SK-N-SH (cell line): ENCODE data around the gene POGZ. TPM values are rescaled to one million over a fixed set of nuclear protein-coding genes. Genes with fewer than 3 reads are reported as not detected.

Source experiments
- CTCF ChIA-PET: fragments of 300-600, 350-600 bp; formaldehyde crosslinking; extraction: SDS; loops from one replicate; lab custom pipeline; 2021; lab: Yijun Ruan, JAX
- POLR2A ChIA-PET: fragments of 350-600 bp; sonication (Branson Sonifier 250); formaldehyde crosslinking; extraction: SDS; loops from one replicate; lab custom pipeline; 2020; ENCODE audit warnings: antibody characterized with exemption, inconsistent platforms; lab: Yijun Ruan, JAX
- DNase-seq: peaks from one replicate; pipeline ENCODE4 v3.0.0; 2012
- H2AFZ ChIP-seq: fragments of 200-600 bp; sonication (generic); 2 replicates; pipeline ENCODE4 v1.8.1; 2016; ENCODE audit warnings: antibody characterized with exemption, mild to moderate bottlenecking, low read depth
- H3F3A ChIP-seq: fragments of 200-600 bp; sonication (generic); replicated peaks from 2 replicates; pipeline ENCODE3; 2016; ENCODE audit warnings: antibody characterized with exemption, mild to moderate bottlenecking; ENCODE audit not compliant: insufficient read depth
- H3K27ac ChIP-seq, 2 experiments: fragments of 200-500 bp in 1 of 2; fragments of 200-600 bp in 1 of 2; sonication (Bioruptor generic) in 1 of 2; sonication (generic), shearing (Covaris generic) in 1 of 2; 2 replicates each; pipeline versions ENCODE4 v1.5.1 to v1.6.1; 2014 to 2016; ENCODE audit warnings: low read depth in 2 of 2, inconsistent platforms in 1 of 2, low read length in 1 of 2, mild to moderate bottlenecking in 1 of 2, mixed read lengths in 1 of 2
- H3K27me3 ChIP-seq: fragments of 200-600 bp; sonication (generic), shearing (Covaris generic); 2 replicates; pipeline ENCODE4 v1.6.1; 2016; ENCODE audit warnings: mixed run types; ENCODE audit not compliant: insufficient read depth
- H3K36me3 ChIP-seq, 2 experiments: fragments of 200-500 bp in 1 of 2; fragments of 200-600 bp in 1 of 2; sonication (Bioruptor generic) in 1 of 2; sonication (generic) in 1 of 2; replicated peaks in 1 of 2; 2 replicates each; pipeline versions ENCODE3 to v1.5.1; 2014 to 2016; ENCODE audit warnings: low read length in 1 of 2, mild to moderate bottlenecking in 1 of 2; ENCODE audit not compliant: insufficient read depth in 2 of 2, control insufficient read depth in 1 of 2
- H3K4me1 ChIP-seq, 2 experiments: fragments of 200-500 bp in 1 of 2; fragments of 200-600 bp in 1 of 2; sonication (Bioruptor generic) in 1 of 2; sonication (generic), shearing (Covaris generic) in 1 of 2; 2 replicates each; pipeline versions ENCODE4 v1.5.1 to v1.6.1; 2014 to 2016; ENCODE audit warnings: low read depth in 1 of 2, low read length in 1 of 2, mixed run types in 1 of 2; ENCODE audit not compliant: insufficient read depth in 2 of 2, control insufficient read depth in 1 of 2
- H3K4me2 ChIP-seq: fragments of 200-600 bp; sonication (generic), shearing (Covaris generic); 2 replicates; pipeline ENCODE4 v1.6.1; 2017; ENCODE audit warnings: mixed run types
- H3K4me3 ChIP-seq, 2 experiments: fragments of 200-500 bp in 1 of 2; fragments of 200-600 bp in 1 of 2; sonication (Bioruptor generic) in 1 of 2; sonication (generic), shearing (Covaris generic) in 1 of 2; 2 replicates each; pipeline versions ENCODE4 v1.5.1 to v1.8.1; 2014 to 2016; ENCODE audit warnings: low read depth in 2 of 2, inconsistent platforms in 1 of 2, low read length in 1 of 2, mild to moderate bottlenecking in 1 of 2, mixed read lengths in 1 of 2, moderate library complexity in 1 of 2
- H3K79me2 ChIP-seq: fragments of 200-600 bp; sonication (generic); 2 replicates; pipeline ENCODE4 v1.8.1; 2017; ENCODE audit warnings: mild to moderate bottlenecking; ENCODE audit not compliant: insufficient read depth
- H3K9ac ChIP-seq: fragments of 200-600 bp; sonication (generic); 2 replicates; pipeline ENCODE4 v1.6.1; 2017; ENCODE audit warnings: mixed run types
- H3K9me2 ChIP-seq: fragments of 200-600 bp; sonication (generic); 2 replicates; pipeline ENCODE4 v1.6.1; 2017; ENCODE audit warnings: mixed run types
- H3K9me3 ChIP-seq: fragments of 200-600 bp; sonication (generic); 2 replicates; pipeline ENCODE4 v1.6.1; 2017; ENCODE audit warnings: mixed run types, mild to moderate bottlenecking, moderate library complexity
- H4K20me1 ChIP-seq: fragments of 200-600 bp; sonication (generic); 2 replicates; pipeline ENCODE4 v1.6.1; 2017; ENCODE audit warnings: mild to moderate bottlenecking, mixed run types; ENCODE audit not compliant: insufficient read depth
- CTCF ChIP-seq: fragments of 200-600 bp; sonication (generic); IDR thresholded peaks from 2 replicates; pipeline ENCODE4 v1.6.1; 2017; ENCODE audit warnings: antibody characterized with exemption, mild to moderate bottlenecking, moderate library complexity
- EP300 ChIP-seq, 2 experiments: IDR thresholded peaks; 2 replicates each; pipeline versions ENCODE4 v1.4.0 to v1.6.1; 2012; ENCODE audit warnings: borderline replicate concordance in 1 of 2, low read depth in 1 of 2, low read length in 1 of 2
- FOXJ3 ChIP-seq: sonication (generic); formaldehyde crosslinking; IDR thresholded peaks from 2 replicates; pipeline ENCODE4 v1.5.1; 2020; ENCODE audit warnings: mild to moderate bottlenecking, missing genetic modification reagents
- GATA2 ChIP-seq: sonication (generic); formaldehyde crosslinking; IDR thresholded peaks from 2 replicates; pipeline ENCODE4 v1.5.0; 2020; ENCODE audit warnings: mild to moderate bottlenecking, missing genetic modification reagents
- MAX ChIP-seq: IDR thresholded peaks from 2 replicates; pipeline ENCODE4 v1.4.0; 2012; ENCODE audit warnings: low read depth
- NRF1 ChIP-seq: IDR thresholded peaks from 2 replicates; pipeline ENCODE4 v1.6.1; 2012; ENCODE audit warnings: low read depth, mild to moderate bottlenecking, low read length
- RAD21 ChIP-seq: IDR thresholded peaks from 2 replicates; pipeline ENCODE4 v1.6.1; 2012; ENCODE audit warnings: mild to moderate bottlenecking, low read length
- RCOR1 ChIP-seq: fragments of 150-350 bp; IDR thresholded peaks from 2 replicates; pipeline ENCODE4 v1.6.1; 2017; ENCODE audit warnings: antibody characterized with exemption, low read length
- REST ChIP-seq: IDR thresholded peaks from 2 replicates; pipeline ENCODE4 v1.6.1; 2012; ENCODE audit warnings: mild to moderate bottlenecking, low read depth, low read length, moderate library complexity
- TCF12 ChIP-seq: IDR thresholded peaks from 2 replicates; pipeline ENCODE4 v1.4.0; 2012
- USF2 ChIP-seq: fragments of 150-350 bp; IDR thresholded peaks from 2 replicates; pipeline ENCODE4 v1.6.1; 2017; ENCODE audit warnings: antibody characterized with exemption, low read length, low read depth, borderline replicate concordance
- WGBS: methylation state at CpG from one replicate; pipeline ENCODE4 v1.1.6; 2017; ENCODE audit warnings: low lambda C conversion rate; 5-methylcytosine and 5-hydroxymethylcytosine counted together
- polyA plus RNA-seq, 3 experiments: library from polyadenylated mRNA; depleted of rRNA; stranded (reverse); fragments of >200 nt; gene quantifications; 2 replicates each; pipeline ENCODE4 v1.2.3, GENCODE V29; 2012
- TF ChIP-seq, protein P1 (sequence below): IDR thresholded peaks from 2 replicates; pipeline ENCODE4 v1.4.0; 2012; ENCODE audit warnings: low read depth, borderline replicate concordance

The POGZ gene
- polyA plus RNA-seq, 1 of the 3 experiments (the other 2 are of a cell fraction), result 23.9 TPM

GRCh38 chr1:151368393-151369301 is 90.6 kb downstream of the POGZ start:
- ChIA-PET POLR2A (no interaction called here), CTCF (interaction anchor here (1.2 to 2.5 kb wide), 3 partner anchors 19 to 68 kb away, joined by 4 to 10 read pairs (median 5); no protein-coding TSS in a partner anchor)
- 77% methylated on average over 10 of the region's 20 CpGs for WGBS
- no peak overlapping the region for H3K27ac ChIP-seq
- no peak for DNase-seq
- no peaks in the 10 kb centered on the region for H3F3A ChIP-seq
- H3K9ac ChIP-seq, result no peak overlapping the region
- TF ChIP-seq USF2 (no peak), RCOR1 (no peak), REST (no peak)
- TF ChIP-seq, protein P1, sequence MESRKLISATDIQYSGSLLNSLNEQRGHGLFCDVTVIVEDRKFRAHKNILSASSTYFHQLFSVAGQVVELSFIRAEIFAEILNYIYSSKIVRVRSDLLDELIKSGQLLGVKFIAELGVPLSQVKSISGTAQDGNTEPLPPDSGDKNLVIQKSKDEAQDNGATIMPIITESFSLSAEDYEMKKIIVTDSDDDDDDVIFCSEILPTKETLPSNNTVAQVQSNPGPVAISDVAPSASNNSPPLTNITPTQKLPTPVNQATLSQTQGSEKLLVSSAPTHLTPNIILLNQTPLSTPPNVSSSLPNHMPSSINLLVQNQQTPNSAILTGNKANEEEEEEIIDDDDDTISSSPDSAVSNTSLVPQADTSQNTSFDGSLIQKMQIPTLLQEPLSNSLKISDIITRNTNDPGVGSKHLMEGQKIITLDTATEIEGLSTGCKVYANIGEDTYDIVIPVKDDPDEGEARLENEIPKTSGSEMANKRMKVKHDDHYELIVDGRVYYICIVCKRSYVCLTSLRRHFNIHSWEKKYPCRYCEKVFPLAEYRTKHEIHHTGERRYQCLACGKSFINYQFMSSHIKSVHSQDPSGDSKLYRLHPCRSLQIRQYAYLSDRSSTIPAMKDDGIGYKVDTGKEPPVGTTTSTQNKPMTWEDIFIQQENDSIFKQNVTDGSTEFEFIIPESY, result no peak
- no peaks in the 10 kb centered on the region for H4K20me1 ChIP-seq
- H3K9me3 ChIP-seq, result no peaks in the 10 kb centered on the region
- no peaks in the 10 kb centered on the region for H3K9me2 ChIP-seq
- H2AFZ ChIP-seq, result no peak overlapping the region
- H3K36me3 ChIP-seq, result no peaks in the 10 kb centered on the region
- H3K27me3 ChIP-seq, result no peaks in the 10 kb centered on the region
- H3K4me1 ChIP-seq, result peaks cover 0 to 15% of the 10 kb centered on the region in 2 experiments; a peak in 1 of 4 replicates
- H3K4me3 ChIP-seq, result no peak overlapping the region
- no peaks in the 10 kb centered on the region for H3K79me2 ChIP-seq
- H3K4me2 ChIP-seq, result no peak overlapping the region

- ChIA-PET CTCF (interaction anchor here (0.7 to 2.5 kb wide), 4 partner anchors 18 to 67 kb away, joined by 3 to 10 read pairs (median 4); no protein-coding TSS in a partner anchor), POLR2A (no interaction called here)
- no peak overlapping the region for H2AFZ ChIP-seq
- no peaks in the 10 kb centered on the region for H3F3A ChIP-seq
- no peaks in the 10 kb centered on the region for H3K9me2 ChIP-seq
- H3K4me3 ChIP-seq, result no peak overlapping the region
- no peaks in the 10 kb centered on the region for H4K20me1 ChIP-seq
- DNase-seq, result no peak
- no peak overlapping the region for H3K27ac ChIP-seq
- no peaks in the 10 kb centered on the region for H3K36me3 ChIP-seq
- no peak overlapping the region for H3K9ac ChIP-seq
- no peaks in the 10 kb centered on the region for H3K27me3 ChIP-seq
- H3K79me2 ChIP-seq, result no peaks in the 10 kb centered on the region
- peaks cover 0 to 15% of the 10 kb centered on the region in 2 experiments; a peak in 1 of 4 replicates for H3K4me1 ChIP-seq
- 73% methylated on average over 8 of the region's 8 CpGs for WGBS
- H3K9me3 ChIP-seq, result no peaks in the 10 kb centered on the region
- no peak overlapping the region for H3K4me2 ChIP-seq
- TF ChIP-seq RAD21 (no peak), MAX (no peak), CTCF (no peak), RCOR1 (no peak), TCF12 (no peak), GATA2 (CRISPR knock-in tag) (no peak), NRF1 (no peak), FOXJ3 (CRISPR knock-in tag) (no peak), EP300 (IDR thresholded peaks at IDR 0.05; ENCODE audit: borderline replicate concordance in 1 of 2, low read depth in 1 of 2, low read length in 1 of 2) (no peak)
These were observed 91.5 kb downstream of the POGZ start for GRCh38 chr1:151367658-151368392.
